Astrocyte (in vitro differentiated cells and primary cell): Measurements from ENCODE around the gene SLC6A12. TPM values are rescaled to one million over a fixed set of nuclear protein-coding genes. Genes with fewer than 3 reads are reported as not detected.

ENCODE experiments used
- DNase-seq: peaks from one replicate; pipeline ENCODE4 v3.0.0-alpha.2; 2010; ENCODE audit warnings: low read depth
- FAIRE-seq: peaks from 2 replicates; lab custom pipeline; 2011; peaks lifted over from hg19 to GRCh38; lab: Jason Lieb, UNC
- H2AFZ ChIP-seq: 2 replicates; pipeline ENCODE4 v1.6.0; 2012; ENCODE audit warnings: low read depth, low read length, inconsistent platforms
- H3K27ac ChIP-seq: 2 replicates; pipeline ENCODE4 v1.5.1; 2011; ENCODE audit warnings: low read depth, low read length, inconsistent platforms
- H3K27me3 ChIP-seq: 2 replicates; pipeline ENCODE4 v1.6.0; 2011; ENCODE audit warnings: low read length, inconsistent platforms; ENCODE audit not compliant: insufficient read depth
- H3K36me3 ChIP-seq: 2 replicates; pipeline ENCODE4 v1.5.1; 2011; ENCODE audit warnings: low read length, inconsistent platforms; ENCODE audit not compliant: insufficient read depth
- H3K4me1 ChIP-seq: 2 replicates; pipeline ENCODE4 v1.5.1; 2011; ENCODE audit warnings: low read length, inconsistent platforms; ENCODE audit not compliant: insufficient read depth
- H3K4me2 ChIP-seq: 2 replicates; pipeline ENCODE4 v1.6.0; 2012; ENCODE audit warnings: low read length, inconsistent platforms
- H3K4me3 ChIP-seq: 2 replicates; pipeline ENCODE4 v1.5.1; 2011; ENCODE audit warnings: low read depth, mild to moderate bottlenecking, low read length, inconsistent platforms; ENCODE audit not compliant: insufficient read depth
- H3K79me2 ChIP-seq: 2 replicates; pipeline ENCODE4 v1.6.0; 2012; ENCODE audit warnings: mild to moderate bottlenecking, low read length, inconsistent platforms; ENCODE audit not compliant: insufficient read depth
- H3K9ac ChIP-seq: 2 replicates; pipeline ENCODE4 v1.6.0; 2012; ENCODE audit warnings: mild to moderate bottlenecking, low read length, inconsistent platforms
- H3K9me3 ChIP-seq: 2 replicates; pipeline ENCODE4 v1.5.1; 2012; ENCODE audit warnings: low read depth, mild to moderate bottlenecking, low read length, inconsistent platforms; ENCODE audit not compliant: insufficient read depth
- H4K20me1 ChIP-seq: 2 replicates; pipeline ENCODE4 v1.6.0; 2012; ENCODE audit warnings: low read length, inconsistent platforms; ENCODE audit not compliant: insufficient read depth
- H3K27ac Mint-ChIP-seq: one replicate; pipeline ENCODE4 v1.8.0; 2021; ENCODE audit warnings: mild to moderate bottlenecking, mixed read lengths; ENCODE audit not compliant: unreplicated experiment
- H3K27me3 Mint-ChIP-seq: one replicate; pipeline ENCODE4 v1.8.0; 2021; ENCODE audit warnings: low read depth, mixed read lengths; ENCODE audit not compliant: unreplicated experiment
- H3K36me3 Mint-ChIP-seq: one replicate; pipeline ENCODE4 v1.8.0; 2021; ENCODE audit warnings: low read depth, mixed read lengths; ENCODE audit not compliant: unreplicated experiment
- H3K4me1 Mint-ChIP-seq: one replicate; pipeline ENCODE4 v1.8.0; 2021; ENCODE audit warnings: low read depth, mixed read lengths; ENCODE audit not compliant: unreplicated experiment
- H3K4me3 Mint-ChIP-seq: one replicate; pipeline ENCODE4 v1.8.0; 2021; ENCODE audit warnings: mild to moderate bottlenecking, moderate library complexity, mixed read lengths; ENCODE audit not compliant: unreplicated experiment
- H3K9me3 Mint-ChIP-seq: one replicate; pipeline ENCODE4 v1.8.0; 2021; ENCODE audit warnings: mild to moderate bottlenecking, mixed read lengths; ENCODE audit not compliant: unreplicated experiment
- CTCF ChIP-seq: IDR thresholded peaks from 2 replicates; pipeline ENCODE4 v1.5.1; 2011; ENCODE audit warnings: low read depth, mild to moderate bottlenecking, inconsistent platforms, low read length, moderate library complexity; ENCODE audit not compliant: insufficient read depth
- EZH2 ChIP-seq: IDR thresholded peaks from 2 replicates; pipeline ENCODE4 v1.6.1; 2012; ENCODE audit warnings: mild to moderate bottlenecking, low read length, inconsistent platforms; ENCODE audit not compliant: insufficient read depth
- total RNA-seq: library from RNA; stranded (reverse); gene quantifications from 2 replicates; pipeline ENCODE4 v1.2.1, GENCODE V29; 2021

The SLC6A12 gene
- total RNA-seq, 1 donor from 2014 or later = 3.0 TPM

GRCh38 chr12:196436-196835, 17.5 kb downstream of the SLC6A12 start:
- no peak for TF ChIP-seq EZH2
- TF ChIP-seq CTCF = no peak
- Histone ChIP-seq H2AFZ (no peak overlapping the region), H3K4me1 (peaks cover 4% of the 10 kb centered on the region), H3K36me3 (no peaks in the 10 kb centered on the region), H3K79me2 (no peaks in the 10 kb centered on the region), H3K27me3 (peaks cover 25% of the 10 kb centered on the region), H3K9ac (no peak overlapping the region), H3K4me2 (no peak overlapping the region), H4K20me1 (no peaks in the 10 kb centered on the region), H3K4me3 (no peak overlapping the region), H3K9me3 (no peaks in the 10 kb centered on the region), H3K27ac (no peak overlapping the region)
- Mint-ChIP-seq H3K4me3 (no peak overlapping the region), H3K36me3 (peaks cover 14% of the 10 kb centered on the region), H3K27ac (no peak overlapping the region), H3K4me1 (peaks cover 6% of the 10 kb centered on the region), H3K9me3 (peaks cover 7% of the 10 kb centered on the region), H3K27me3 (peaks cover 60% of the 10 kb centered on the region)
- FAIRE-seq (no peak), DNase-seq (no peak)

GRCh38 chr12:195951-196350, 18.0 kb downstream of the SLC6A12 start:
- TF ChIP-seq CTCF (no peak), EZH2 (no peak)
- Histone ChIP-seq H2AFZ (no peak overlapping the region), H3K79me2 (no peaks in the 10 kb centered on the region), H4K20me1 (no peaks in the 10 kb centered on the region), H3K9me3 (no peaks in the 10 kb centered on the region), H3K27me3 (peaks cover 24% of the 10 kb centered on the region), H3K27ac (no peak overlapping the region), H3K9ac (no peak overlapping the region), H3K4me3 (no peak overlapping the region), H3K4me2 (no peak overlapping the region), H3K36me3 (no peaks in the 10 kb centered on the region), H3K4me1 (peaks cover 4% of the 10 kb centered on the region)
- peaks cover 10% of the 10 kb centered on the region for H3K36me3 Mint-ChIP-seq
- DNase-seq (no peak), FAIRE-seq (no peak)
- peaks cover 7% of the 10 kb centered on the region for H3K9me3 Mint-ChIP-seq
- H3K27me3 Mint-ChIP-seq = peaks cover 55% of the 10 kb centered on the region
- H3K27ac Mint-ChIP-seq = no peak overlapping the region
- H3K4me1 Mint-ChIP-seq = peaks cover 6% of the 10 kb centered on the region
- no peak overlapping the region for H3K4me3 Mint-ChIP-seq

- Histone ChIP-seq H3K4me1 (peaks cover 4% of the 10 kb centered on the region), H2AFZ (no peak overlapping the region), H3K4me2 (no peak overlapping the region), H3K36me3 (no peaks in the 10 kb centered on the region), H3K9me3 (no peaks in the 10 kb centered on the region), H3K9ac (no peak overlapping the region), H3K79me2 (no peaks in the 10 kb centered on the region), H4K20me1 (no peaks in the 10 kb centered on the region), H3K27me3 (peaks cover 22% of the 10 kb centered on the region), H3K27ac (no peak overlapping the region), H3K4me3 (no peak overlapping the region)
- Mint-ChIP-seq H3K27me3 (peaks cover 54% of the 10 kb centered on the region), H3K9me3 (peaks cover 7% of the 10 kb centered on the region), H3K4me1 (peaks cover 6% of the 10 kb centered on the region), H3K27ac (no peak overlapping the region), H3K36me3 (peaks cover 11% of the 10 kb centered on the region), H3K4me3 (no peak overlapping the region)
- FAIRE-seq (no peak), DNase-seq (no peak)
- TF ChIP-seq EZH2 (no peak), CTCF (no peak)
Observed at GRCh38 chr12:195156-195555, 18.8 kb downstream of the SLC6A12 start.
